HepG2 (cell line): Measurements from ENCODE around the gene SYNPO2L.
"Not testable (repeated sequence)": the region's sequence is repeated elsewhere in the genome, so short reads cannot be mapped to it uniquely, and the experiment has no call there.

Source experiments
- CTCF ChIP-seq: sonication (generic); formaldehyde crosslinking; IDR thresholded peaks from 2 replicates; pipeline ENCODE4 v1.5.0; 2020; ENCODE audit warnings: mild to moderate bottlenecking, missing genetic modification reagents, moderate library complexity
- JUNB ChIP-seq: sonication (generic); formaldehyde crosslinking; IDR thresholded peaks from 2 replicates; pipeline ENCODE4 v1.8.0; 2022; ENCODE audit warnings: missing genetic modification reagents, mild to moderate bottlenecking, borderline replicate concordance
- NFE2L1 ChIP-seq: sonication (generic); formaldehyde crosslinking; IDR thresholded peaks from 2 replicates; pipeline ENCODE4 v1.4.0; 2020; ENCODE audit warnings: missing genetic modification reagents, mild to moderate bottlenecking, borderline replicate concordance
- PCBP1 ChIP-seq: fragments of 200-400 bp; formaldehyde crosslinking; IDR thresholded peaks from 2 replicates; pipeline ENCODE4 v1.6.1; 2017; ENCODE audit warnings: mild to moderate bottlenecking, low read depth, low read length, borderline replicate concordance
- PHB2 ChIP-seq: fragments of 450-650 bp; IDR thresholded peaks from 2 replicates; pipeline ENCODE4 v1.6.1; 2018; ENCODE audit not compliant: partially characterized antibody
- POLR2A ChIP-seq, 2 experiments: IDR thresholded peaks; 2 replicates each; pipeline ENCODE4 v1.6.1; 2011; ENCODE audit warnings: low read depth in 2 of 2, low read length in 2 of 2, mild to moderate bottlenecking in 1 of 2, moderate library complexity in 1 of 2; ENCODE audit not compliant: insufficient read depth in 1 of 2
- POLR2AphosphoS5 ChIP-seq: IDR thresholded peaks from 2 replicates; pipeline ENCODE4 v1.6.1; 2012; ENCODE audit warnings: low read depth, low read length
- RFXANK ChIP-seq: IDR thresholded peaks from 2 replicates; pipeline ENCODE4 v1.6.1; 2016
- SP1 ChIP-seq, 2 experiments: fragments of 450-650 bp in 1 of 2; sonication (generic) in 1 of 2; formaldehyde crosslinking in 1 of 2; IDR thresholded peaks; 2 replicates each; pipeline versions ENCODE4 v1.4.0 to v1.6.1; 2016 to 2020; ENCODE audit warnings: missing genetic modification reagents in 1 of 2
- ZBTB40 ChIP-seq, 2 experiments: fragments of 450-650 bp in 1 of 2; sonication (generic) in 1 of 2; formaldehyde crosslinking in 1 of 2; IDR thresholded peaks; 2 replicates each; pipeline versions ENCODE4 v1.6.1 to v1.8.0; 2016 to 2022; ENCODE audit warnings: antibody characterized with exemption in 1 of 2, mild to moderate bottlenecking in 1 of 2, missing genetic modification reagents in 1 of 2
- ZNF670 ChIP-seq: sonication (generic); formaldehyde crosslinking; IDR thresholded peaks from 2 replicates; pipeline ENCODE4 v1.8.0; 2022; ENCODE audit warnings: mild to moderate bottlenecking, missing genetic modification reagents, borderline replicate concordance
- ZNF816 ChIP-seq: sonication (generic); formaldehyde crosslinking; IDR thresholded peaks from 2 replicates; pipeline ENCODE4 v1.8.0; 2022; ENCODE audit warnings: missing genetic modification reagents, mild to moderate bottlenecking, borderline replicate concordance

DNA sequence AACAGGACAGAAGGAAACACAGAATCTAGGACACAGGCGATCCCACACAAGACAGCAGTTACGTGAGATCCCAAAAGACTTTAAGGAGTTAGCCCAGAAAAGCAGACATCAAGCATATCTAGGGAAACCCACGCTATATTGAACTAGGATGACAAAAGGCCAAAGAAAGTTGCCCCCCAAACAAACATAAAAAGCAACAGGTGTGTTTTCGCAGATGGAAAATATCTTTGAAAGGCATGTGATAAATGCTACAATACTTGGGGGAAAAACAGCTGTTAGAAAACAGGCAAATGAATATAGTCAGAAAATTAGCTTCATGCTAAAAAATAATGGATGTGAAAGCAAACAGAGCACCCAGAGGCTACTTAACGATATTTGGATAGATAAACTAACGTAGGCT, 34.9 kb upstream of the SYNPO2L start:
- TF ChIP-seq PHB2; CTCF (CRISPR knock-in tag); POLR2A (IDR thresholded peaks at IDR 0.05; ENCODE audit: insufficient read depth in 1 of 2, low read depth in 2 of 2, low read length in 2 of 2); ZBTB40 (IDR thresholded peaks at IDR 0.05); ZBTB40 (CRISPR knock-in tag; IDR thresholded peaks at IDR 0.05); PCBP1; JUNB; SP1 (IDR thresholded peaks at IDR 0.05); SP1 (CRISPR knock-in tag; IDR thresholded peaks at IDR 0.05); ZNF670; POLR2AphosphoS5; NFE2L1 (CRISPR knock-in tag); RFXANK (CRISPR knock-in tag); ZNF816 (CRISPR knock-in tag): not testable (repeated sequence)
